Panc1 (cell line): Measurements from ENCODE around the gene PATE4. TPM values are rescaled to one million over a fixed set of nuclear protein-coding genes. Genes with fewer than 3 reads are reported as not detected.
"Not testable (repeated sequence)": the region's sequence is repeated elsewhere in the genome, so short reads cannot be mapped to it uniquely, and the experiment has no call there.

Source experiments
- ATAC-seq: fragments of 200-7000 bp; cut with Tn5 transposase; 2 replicates; pipeline ENCODE4 v1.9.1; 2020; ENCODE audit warnings: mild to moderate bottlenecking, moderate library complexity
- BruUV-seq: library from RNA; stranded (reverse); fragments of 400-500 nt; replicated peaks from 2 replicates; lab custom pipeline; 2021; lab: Mats Ljungman, UMichigan
- CTCF ChIA-PET: fragments of 300-600 bp; sonication (Branson Sonifier 250); formaldehyde crosslinking; loops from one replicate; lab custom pipeline; 2022; ENCODE audit warnings: antibody characterized with exemption; lab: Charles Lee
- POLR2A ChIA-PET: fragments of 300-600 bp; sonication (Branson Sonifier 250); formaldehyde crosslinking; loops from one replicate; lab custom pipeline; 2022; ENCODE audit warnings: antibody characterized with exemption; lab: Charles Lee
- DNase-seq: peaks from one replicate; pipeline ENCODE4 v3.0.0-alpha.2; 2010; ENCODE audit warnings: low read depth, low spot score
- H3K27ac ChIP-seq: 2 replicates; pipeline ENCODE4 v1.5.1; 2011; ENCODE audit warnings: mild to moderate bottlenecking, low read length, inconsistent platforms
- H3K27me3 ChIP-seq: fragments of 200-500 bp; sonication (Bioruptor generic); 2 replicates; pipeline ENCODE4 v1.6.0; 2014; ENCODE audit warnings: low read length, inconsistent platforms; ENCODE audit not compliant: control insufficient read depth, insufficient read depth
- H3K36me3 ChIP-seq: fragments of 200-500 bp; sonication (Bioruptor generic); 2 replicates; pipeline ENCODE4 v1.5.1; 2014; ENCODE audit warnings: inconsistent platforms, mild to moderate bottlenecking, low read length, moderate library complexity; ENCODE audit not compliant: control insufficient read depth, insufficient read depth
- H3K4me1 ChIP-seq: 2 replicates; pipeline ENCODE4 v1.5.1; 2011; ENCODE audit warnings: inconsistent platforms, mild to moderate bottlenecking, low read length, moderate library complexity; ENCODE audit not compliant: control insufficient read depth, insufficient read depth
- H3K4me3 ChIP-seq, 2 experiments: 2 replicates each; pipeline ENCODE4 v1.5.1; 2011 to 2012; ENCODE audit warnings: low read depth in 2 of 2, low read length in 2 of 2, mild to moderate bottlenecking in 2 of 2, inconsistent platforms in 1 of 2, moderate library complexity in 1 of 2
- H3K9me3 ChIP-seq: fragments of 200-500 bp; sonication (Bioruptor generic); 2 replicates; pipeline ENCODE4 v1.5.1; 2014; ENCODE audit warnings: low read depth, mild to moderate bottlenecking, inconsistent platforms, low read length, moderate library complexity; ENCODE audit not compliant: control insufficient read depth, insufficient read depth
- POLR2AphosphoS5 ChIP-seq: IDR thresholded peaks from 2 replicates; pipeline ENCODE4 v1.6.1; 2012; ENCODE audit warnings: mild to moderate bottlenecking, low read depth, low read length, moderate library complexity
- SIN3A ChIP-seq: IDR thresholded peaks from 2 replicates; pipeline ENCODE4 v1.6.1; 2012; ENCODE audit warnings: low read depth, mild to moderate bottlenecking, low read length, moderate library complexity, borderline replicate concordance; ENCODE audit not compliant: insufficient read depth
- TCF7L2 ChIP-seq: IDR thresholded peaks from 2 replicates; pipeline ENCODE4 v1.6.1; 2011; ENCODE audit warnings: mild to moderate bottlenecking, low read depth, low read length, inconsistent platforms
- in situ Hi-C: cut with HindIII; loops from 2 replicates; pipeline ENCODE4 v1.10.0; 2016; ENCODE audit warnings: low sequenced_read_pairs, low pct_unique_long_range_greater_than_20kb
- intact Hi-C: fragments of 100-400 bp; cut with micrococcal nuclease; formaldehyde crosslinking; loops from one replicate; pipeline ENCODE4 v1.10.0; 2022; ENCODE audit not compliant: unreplicated experiment
- total RNA-seq: library from RNA; stranded (reverse); gene quantifications from one replicate; pipeline ENCODE4 v1.2.1, GENCODE V29; 2021; ENCODE audit not compliant: unreplicated experiment
- TF ChIP-seq, protein P1 (sequence below), 2 experiments: IDR thresholded peaks; 2 replicates each; pipeline ENCODE4 v1.6.1; 2011 to 2012; ENCODE audit warnings: low read depth in 2 of 2, control low read depth in 1 of 2, low read length in 1 of 2, mild to moderate bottlenecking in 1 of 2, moderate library complexity in 1 of 2; ENCODE audit not compliant: insufficient read depth in 1 of 2
- TF ChIP-seq, protein P2 (sequence below): fragments of 450-650 bp; IDR thresholded peaks from 2 replicates; pipeline ENCODE4 v1.5.1; 2017; ENCODE audit warnings: mild to moderate bottlenecking

Gene PATE4
- total RNA-seq, 1 experiment from 2014 or later: not detected

DNA sequence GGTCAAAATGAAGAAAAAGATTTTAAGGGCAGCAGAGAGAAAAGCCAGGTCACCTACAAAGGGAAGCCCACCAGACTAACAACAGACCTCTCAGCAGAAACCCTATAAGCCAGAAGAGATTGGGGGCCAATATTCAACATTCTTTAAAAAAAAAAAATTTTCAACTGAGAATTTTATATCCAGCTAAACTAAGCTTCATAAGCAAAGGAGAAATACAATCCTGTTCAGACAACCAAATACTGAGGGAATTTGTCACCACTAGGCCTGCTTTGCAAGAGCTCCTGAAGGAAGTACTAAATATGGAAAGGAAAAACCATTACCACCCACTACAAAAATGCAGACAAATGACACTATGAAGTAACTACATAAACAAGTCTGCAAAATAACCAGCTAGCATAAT is 13.1 kb downstream of the PATE4 start:
- intact Hi-C loops: no loop called here
- DNase-seq (no peak), ATAC-seq (no peak)
- no peaks in the 10 kb centered on the region for H3K4me1 ChIP-seq
- no TSS peak for BruUV-seq
- CTCF ChIA-PET: no interaction called here
- TF ChIP-seq POLR2AphosphoS5 (no peak), SIN3A (no peak), TCF7L2 (no peak)
- TF ChIP-seq, protein P1, sequence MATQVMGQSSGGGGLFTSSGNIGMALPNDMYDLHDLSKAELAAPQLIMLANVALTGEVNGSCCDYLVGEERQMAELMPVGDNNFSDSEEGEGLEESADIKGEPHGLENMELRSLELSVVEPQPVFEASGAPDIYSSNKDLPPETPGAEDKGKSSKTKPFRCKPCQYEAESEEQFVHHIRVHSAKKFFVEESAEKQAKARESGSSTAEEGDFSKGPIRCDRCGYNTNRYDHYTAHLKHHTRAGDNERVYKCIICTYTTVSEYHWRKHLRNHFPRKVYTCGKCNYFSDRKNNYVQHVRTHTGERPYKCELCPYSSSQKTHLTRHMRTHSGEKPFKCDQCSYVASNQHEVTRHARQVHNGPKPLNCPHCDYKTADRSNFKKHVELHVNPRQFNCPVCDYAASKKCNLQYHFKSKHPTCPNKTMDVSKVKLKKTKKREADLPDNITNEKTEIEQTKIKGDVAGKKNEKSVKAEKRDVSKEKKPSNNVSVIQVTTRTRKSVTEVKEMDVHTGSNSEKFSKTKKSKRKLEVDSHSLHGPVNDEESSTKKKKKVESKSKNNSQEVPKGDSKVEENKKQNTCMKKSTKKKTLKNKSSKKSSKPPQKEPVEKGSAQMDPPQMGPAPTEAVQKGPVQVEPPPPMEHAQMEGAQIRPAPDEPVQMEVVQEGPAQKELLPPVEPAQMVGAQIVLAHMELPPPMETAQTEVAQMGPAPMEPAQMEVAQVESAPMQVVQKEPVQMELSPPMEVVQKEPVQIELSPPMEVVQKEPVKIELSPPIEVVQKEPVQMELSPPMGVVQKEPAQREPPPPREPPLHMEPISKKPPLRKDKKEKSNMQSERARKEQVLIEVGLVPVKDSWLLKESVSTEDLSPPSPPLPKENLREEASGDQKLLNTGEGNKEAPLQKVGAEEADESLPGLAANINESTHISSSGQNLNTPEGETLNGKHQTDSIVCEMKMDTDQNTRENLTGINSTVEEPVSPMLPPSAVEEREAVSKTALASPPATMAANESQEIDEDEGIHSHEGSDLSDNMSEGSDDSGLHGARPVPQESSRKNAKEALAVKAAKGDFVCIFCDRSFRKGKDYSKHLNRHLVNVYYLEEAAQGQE (IDR thresholded peaks at IDR 0.05; ENCODE audit: insufficient read depth in 1 of 2, low read depth in 2 of 2, low read length in 1 of 2): no peak
- TF ChIP-seq, protein P2, sequence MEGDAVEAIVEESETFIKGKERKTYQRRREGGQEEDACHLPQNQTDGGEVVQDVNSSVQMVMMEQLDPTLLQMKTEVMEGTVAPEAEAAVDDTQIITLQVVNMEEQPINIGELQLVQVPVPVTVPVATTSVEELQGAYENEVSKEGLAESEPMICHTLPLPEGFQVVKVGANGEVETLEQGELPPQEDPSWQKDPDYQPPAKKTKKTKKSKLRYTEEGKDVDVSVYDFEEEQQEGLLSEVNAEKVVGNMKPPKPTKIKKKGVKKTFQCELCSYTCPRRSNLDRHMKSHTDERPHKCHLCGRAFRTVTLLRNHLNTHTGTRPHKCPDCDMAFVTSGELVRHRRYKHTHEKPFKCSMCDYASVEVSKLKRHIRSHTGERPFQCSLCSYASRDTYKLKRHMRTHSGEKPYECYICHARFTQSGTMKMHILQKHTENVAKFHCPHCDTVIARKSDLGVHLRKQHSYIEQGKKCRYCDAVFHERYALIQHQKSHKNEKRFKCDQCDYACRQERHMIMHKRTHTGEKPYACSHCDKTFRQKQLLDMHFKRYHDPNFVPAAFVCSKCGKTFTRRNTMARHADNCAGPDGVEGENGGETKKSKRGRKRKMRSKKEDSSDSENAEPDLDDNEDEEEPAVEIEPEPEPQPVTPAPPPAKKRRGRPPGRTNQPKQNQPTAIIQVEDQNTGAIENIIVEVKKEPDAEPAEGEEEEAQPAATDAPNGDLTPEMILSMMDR: no peak
- H3K36me3 ChIP-seq: no peaks in the 10 kb centered on the region
- peaks cover 9% of the 10 kb centered on the region; the same call in 1 of the 2 replicates for H3K9me3 ChIP-seq
- H3K27me3 ChIP-seq: no peaks in the 10 kb centered on the region
- POLR2A ChIA-PET: no interaction called here
- H3K27ac ChIP-seq: no peak overlapping the region
- in situ Hi-C loops: no loop called here
- no peak overlapping the region for H3K4me3 ChIP-seq

DNA sequence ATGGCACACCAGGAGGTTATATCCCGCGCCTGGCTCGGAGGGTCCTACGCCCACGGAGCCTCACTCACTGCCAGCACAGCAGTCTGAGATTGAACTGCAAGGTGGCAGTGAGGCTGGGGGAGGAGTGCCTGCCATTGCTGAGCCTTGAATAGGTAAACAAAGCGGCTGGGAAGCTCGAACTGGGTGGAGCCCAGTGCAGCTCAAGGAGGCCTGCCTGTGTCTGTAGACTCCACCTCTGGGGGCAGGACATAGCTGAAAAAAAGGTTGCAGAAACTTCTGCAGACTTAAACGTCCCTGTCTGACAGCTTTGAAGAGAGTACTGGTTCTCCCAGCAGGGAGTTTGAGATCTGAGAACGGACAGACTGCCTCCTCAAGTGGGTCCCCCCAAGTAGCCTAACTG is 24.6 kb downstream of the PATE4 start:
- not testable (repeated sequence) for BruUV-seq

DNA sequence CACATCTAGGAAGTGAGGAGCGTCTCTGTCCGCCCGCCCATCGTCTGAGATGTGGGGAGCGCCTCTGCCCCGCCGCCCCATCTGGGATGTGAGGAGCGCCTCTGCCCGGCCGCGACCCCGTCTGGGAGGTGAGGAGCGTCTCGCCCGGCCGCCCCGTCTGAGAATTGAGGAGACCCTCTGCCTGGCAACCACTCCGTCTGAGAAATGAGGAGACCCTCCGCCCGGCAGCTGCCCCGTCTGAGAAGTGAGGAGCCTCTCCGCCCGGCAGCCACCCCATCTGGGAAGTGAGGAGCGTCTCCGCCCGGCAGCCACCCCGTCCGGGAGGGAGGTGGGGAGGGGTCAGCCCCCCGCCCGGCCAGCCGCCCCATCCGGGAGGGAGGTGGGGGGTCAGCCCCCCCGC is 29.7 kb downstream of the PATE4 start:
- POLR2A ChIA-PET, DNase-seq, H3K27ac ChIP-seq, CTCF ChIA-PET, ATAC-seq, H3K4me3 ChIP-seq, H3K36me3 ChIP-seq, H3K4me1 ChIP-seq, H3K9me3 ChIP-seq, intact Hi-C loops, BruUV-seq, in situ Hi-C loops, H3K27me3 ChIP-seq: not testable (repeated sequence)

More for the DNA sequence above, 24.6 kb downstream of the PATE4 start:
- H3K9me3 ChIP-seq, in situ Hi-C loops, H3K4me1 ChIP-seq, H3K36me3 ChIP-seq, CTCF ChIA-PET, H3K27me3 ChIP-seq, H3K27ac ChIP-seq, DNase-seq, intact Hi-C loops, POLR2A ChIA-PET: not testable (repeated sequence)
- ATAC-seq: peak; percentile 86
- H3K4me3 ChIP-seq: peak overlapping the region; percentile 29 to 43

DNA sequence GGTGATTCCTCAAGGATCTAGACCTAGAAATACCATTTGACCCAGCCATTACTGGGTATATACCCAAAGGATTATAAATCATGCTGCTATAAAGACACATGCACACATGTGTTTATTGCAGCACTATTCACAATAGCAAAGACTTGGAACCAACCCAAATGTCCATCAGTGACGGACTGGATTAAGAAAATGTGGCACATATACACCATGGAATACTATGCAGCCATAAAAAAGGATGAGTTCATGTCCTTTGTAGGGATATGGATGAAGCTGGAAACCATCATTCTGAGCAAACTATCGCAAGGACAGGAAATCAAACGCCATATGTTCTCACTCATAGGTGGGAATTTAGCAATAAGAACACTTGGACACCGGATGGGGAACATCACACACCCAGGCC is 32.2 kb downstream of the PATE4 start:
- intact Hi-C loops, in situ Hi-C loops, CTCF ChIA-PET: not testable (repeated sequence)

More for the DNA sequence above, 32.2 kb downstream of the PATE4 start:
- BruUV-seq, H3K4me1 ChIP-seq, H3K27ac ChIP-seq, H3K36me3 ChIP-seq, DNase-seq, H3K4me3 ChIP-seq, POLR2A ChIA-PET, H3K9me3 ChIP-seq, H3K27me3 ChIP-seq, ATAC-seq: not testable (repeated sequence)
